Activated CD8-positive, alpha-beta memory T cell treated with anti-CD3 and anti-CD28 coated beads for 24 hours (primary cell): ENCODE results near the gene MXRA5.
"Not testable (repeated sequence)": the region's sequence is repeated elsewhere in the genome, so short reads cannot be mapped to it uniquely, and the experiment has no call there.

Experiments used
- DNase-seq: peaks from one replicate; pipeline ENCODE4 v3.0.0-alpha.2; 2020

The MXRA5 gene

GRCh38 chrX:3320471-3321046, 25.9 kb downstream of the MXRA5 start:
- DNase-seq, result no peak

GRCh38 chrX:3317191-3317718, 29.2 kb downstream of the MXRA5 start:
- no peak for DNase-seq

GRCh38 chrX:3312109-3312508, 34.3 kb downstream of the MXRA5 start:
- DNase-seq, result no peak

DNA sequence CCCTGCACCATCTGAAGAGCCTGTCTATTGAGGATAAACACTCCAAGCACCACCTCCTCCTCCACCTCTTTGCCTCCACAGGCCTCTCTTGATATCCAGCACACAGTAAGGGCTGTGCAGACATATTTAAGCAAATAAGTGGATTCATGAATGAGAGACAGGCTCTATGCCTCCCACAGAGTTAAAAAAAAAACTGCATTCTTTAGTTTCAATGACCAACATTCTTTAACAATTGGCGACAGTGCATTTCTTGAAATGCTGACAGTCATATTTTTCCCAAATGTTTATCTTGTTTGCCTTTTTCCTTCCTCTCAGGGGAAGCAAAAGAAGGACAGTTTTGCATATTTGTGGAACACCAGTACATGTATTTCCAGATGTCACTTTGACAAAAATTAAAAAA, 38.6 kb downstream of the MXRA5 start:
- DNase-seq, result no peak

DNA sequence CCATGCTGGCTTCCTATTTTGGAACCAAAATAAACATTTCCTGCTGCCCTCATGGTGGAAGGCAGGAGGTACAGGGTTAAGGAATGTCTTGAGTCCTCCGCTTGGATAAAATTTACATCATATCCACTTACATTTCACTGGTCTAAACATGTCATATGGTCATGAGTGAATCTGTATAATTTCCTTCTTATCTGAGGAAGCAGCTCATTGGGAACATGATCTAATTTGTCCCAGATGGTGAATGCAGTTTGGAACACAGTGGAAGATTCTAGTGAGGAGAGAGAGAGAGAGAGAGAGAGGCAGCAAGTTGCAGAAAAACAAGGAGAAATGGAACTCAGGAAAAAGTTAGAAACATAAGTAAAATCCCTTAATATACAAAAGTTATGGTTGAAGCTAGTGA, 46.8 kb downstream of the MXRA5 start:
- DNase-seq, result no peak

DNA sequence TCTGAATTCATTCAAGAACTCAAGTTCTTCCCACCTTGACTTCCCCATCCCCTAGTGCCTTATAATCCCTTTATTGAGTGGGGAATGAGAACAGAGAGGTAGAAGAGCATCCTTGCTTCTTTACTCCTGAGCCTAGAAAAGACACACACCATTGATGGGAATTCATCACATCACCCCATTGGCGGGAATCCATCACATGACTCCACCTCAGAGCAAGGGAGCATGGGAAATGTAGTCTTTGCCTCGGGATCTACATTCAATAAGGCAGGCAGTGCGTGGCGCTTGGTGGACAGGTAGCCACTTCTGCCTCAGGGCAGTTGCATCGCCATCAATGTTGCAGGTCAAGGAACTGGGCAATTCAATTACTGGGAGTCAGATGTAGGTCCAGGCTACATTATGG, 50.7 kb downstream of the MXRA5 start:
- DNase-seq, result no peak

DNA sequence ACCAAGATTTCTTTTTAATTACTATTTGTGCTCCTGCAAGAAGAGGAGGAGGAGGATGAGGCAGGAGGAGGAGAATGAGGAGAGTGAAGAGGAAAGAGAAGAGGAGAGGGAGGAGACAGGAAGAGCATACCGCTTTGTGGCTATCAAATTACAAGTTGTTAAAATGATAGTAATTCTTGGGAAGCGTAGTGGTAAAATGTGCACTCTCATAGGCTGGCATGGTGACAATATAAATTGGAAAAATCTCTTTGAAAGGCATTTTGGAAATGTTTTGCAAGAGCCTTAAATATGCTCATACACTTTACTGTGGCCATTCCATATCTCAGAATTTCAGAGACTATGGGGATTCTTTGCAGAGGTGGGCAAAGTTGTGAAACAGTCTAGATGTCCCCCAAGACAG, 53.2 kb downstream of the MXRA5 start:
- no peak for DNase-seq

GRCh38 chrX:3290561-3290960, 55.9 kb downstream of the MXRA5 start:
- DNase-seq, result no peak

- no peak for DNase-seq
These were observed 60.1 kb downstream of the MXRA5 start for GRCh38 chrX:3286196-3286945.

- no peak for DNase-seq
These were observed 65.7 kb downstream of the MXRA5 start for GRCh38 chrX:3280706-3281105.

GRCh38 chrX:3273668-3274067, 72.8 kb downstream of the MXRA5 start:
- not testable (repeated sequence) for DNase-seq

DNA sequence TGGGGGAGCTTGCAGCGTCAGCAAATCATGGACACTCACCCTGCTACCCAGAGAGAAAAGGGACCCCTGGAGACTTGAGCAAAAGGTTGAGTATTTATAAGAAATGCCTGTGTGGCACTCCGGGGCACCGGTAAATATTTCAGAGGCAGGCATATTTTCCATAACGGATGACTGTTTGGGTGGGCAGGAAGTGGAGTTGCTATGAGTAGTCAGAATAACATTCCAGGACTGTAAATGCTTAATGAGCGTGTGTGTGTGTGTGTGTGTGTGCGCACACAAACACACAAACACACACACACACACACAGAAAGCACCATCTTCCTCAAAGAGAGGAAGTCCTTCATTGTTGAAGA, 74.6 kb downstream of the MXRA5 start:
- no peak for DNase-seq

DNA sequence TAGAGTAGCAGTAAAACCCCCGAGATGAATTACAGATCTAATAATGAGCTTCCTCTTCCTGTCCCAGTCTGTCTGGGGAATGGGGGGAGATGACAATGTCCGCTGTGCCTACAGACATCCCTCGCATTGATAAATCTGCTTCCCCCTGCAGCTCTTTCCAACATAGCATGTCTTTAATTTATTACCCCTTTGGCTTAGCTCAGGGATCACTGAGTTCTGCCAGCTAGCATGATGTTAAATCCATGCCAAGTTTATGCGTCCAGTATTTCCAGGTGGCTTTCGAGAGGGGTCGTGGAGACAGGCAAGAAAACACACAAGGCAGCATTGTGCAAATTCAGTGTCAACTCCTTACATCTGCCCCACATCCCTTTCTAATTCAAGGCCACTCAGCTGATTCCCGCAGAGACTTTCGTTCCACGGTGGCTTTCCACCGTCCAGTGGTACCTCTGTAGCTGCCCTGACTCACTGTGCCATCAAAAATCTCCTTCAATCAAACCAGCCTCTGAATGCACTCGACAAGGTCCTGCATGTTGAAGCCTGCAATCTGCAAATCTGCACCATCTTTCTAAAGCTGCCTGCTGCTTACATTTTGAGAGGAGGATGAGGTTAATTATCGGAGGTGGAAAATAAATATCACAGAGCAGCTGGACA, 75.1 kb downstream of the MXRA5 start:
- DNase-seq, result no peak

DNA sequence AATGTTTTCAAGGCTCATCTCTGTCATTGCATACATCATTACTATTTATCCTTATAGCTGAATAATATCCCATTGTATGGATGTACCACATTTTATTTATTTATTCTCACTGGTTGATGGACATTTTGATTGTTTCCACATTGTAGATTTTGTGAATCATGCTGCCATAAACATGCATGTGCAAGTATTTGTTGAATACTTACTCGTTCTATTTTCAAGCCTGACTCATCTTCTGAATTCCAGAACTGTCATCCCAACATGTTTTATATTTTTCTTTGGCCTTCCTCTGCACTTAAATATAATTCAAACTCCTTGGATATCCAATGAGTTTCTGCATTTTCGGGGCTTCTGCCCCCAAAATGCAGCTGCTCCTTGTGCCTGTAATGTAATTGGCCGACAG, 77.6 kb downstream of the MXRA5 start:
- DNase-seq, result no peak

DNA sequence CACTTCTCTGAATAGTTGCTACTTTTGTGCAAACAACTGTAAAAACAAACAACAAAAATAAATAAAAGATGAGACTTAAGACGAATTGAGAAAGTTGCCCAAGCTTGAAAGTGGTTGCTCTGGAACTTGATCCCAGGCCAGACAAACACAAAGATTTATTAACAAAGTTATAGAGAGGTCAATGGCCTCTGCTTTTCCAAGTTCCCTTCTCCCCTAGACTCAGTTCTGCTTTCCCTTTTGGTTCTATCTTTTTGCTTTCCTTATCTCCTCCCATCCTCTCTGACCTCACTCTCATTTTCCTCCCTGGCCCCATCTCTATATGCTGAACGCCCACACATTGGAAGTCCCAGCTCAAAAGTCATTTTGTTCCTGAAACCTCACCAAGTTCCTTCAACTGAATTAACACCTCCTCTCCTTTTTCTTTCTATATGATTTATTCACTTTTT, 82.7 kb downstream of the MXRA5 start:
- no peak for DNase-seq

- DNase-seq, result no peak
These were observed 83.6 kb downstream of the MXRA5 start for GRCh38 chrX:3262901-3263300.
